Vagina (tissue), 2 donors: ENCODE measurements around the gene MSX2. TPM values are rescaled to one million over a fixed set of nuclear protein-coding genes. Genes with fewer than 3 reads are reported as not detected.

Source experiments
- DNase-seq, 2 donors: peaks; one replicate each; pipeline ENCODE4 v3.0.0-alpha.2; 2017; ENCODE audit errors: extremely low spot score in 2 of 2
- H3K27ac ChIP-seq: fragments of 200-600 bp; sonication (generic); one replicate; pipeline ENCODE4 v1.5.1; 2019
- H3K27me3 ChIP-seq: fragments of 200-600 bp; sonication (generic); one replicate; pipeline ENCODE4 v1.5.1; 2019
- H3K36me3 ChIP-seq, 2 donors: fragments of 200-600 bp; sonication (generic); one replicate each; pipeline ENCODE4 v1.5.1; 2017 to 2019
- H3K4me1 ChIP-seq: fragments of 200-600 bp; sonication (generic); one replicate; pipeline ENCODE4 v1.5.1; 2019
- H3K4me3 ChIP-seq, 2 donors: fragments of 200-600 bp; sonication (generic); 1 replicate in 1 of 2; 2 replicates in 1 of 2; pipeline ENCODE4 v1.5.1; 2016 to 2019
- H3K9me3 ChIP-seq: fragments of 200-600 bp; sonication (generic); one replicate; pipeline ENCODE4 v1.5.1; 2019
- CTCF ChIP-seq, 3 experiments: fragments of 450-650 bp in 2 of 3; fragments of 200-600 bp in 1 of 3; sonication (generic) in 1 of 3; IDR thresholded peaks; one replicate each; pipeline ENCODE4 v1.5.1; 2017 to 2019; ENCODE audit warnings: antibody characterized with exemption in 3 of 3, mild to moderate bottlenecking in 2 of 3, moderate library complexity in 2 of 3
- POLR2A ChIP-seq, 2 donors: fragments of 450-650 bp; IDR thresholded peaks; one replicate each; pipeline ENCODE4 v1.6.1; 2017; ENCODE audit warnings: antibody characterized with exemption in 2 of 2, mild to moderate bottlenecking in 2 of 2, moderate library complexity in 2 of 2
- POLR2AphosphoS5 ChIP-seq, 2 donors: sonication (generic); formaldehyde crosslinking; IDR thresholded peaks; one replicate each; pipeline ENCODE4 v1.9.0; 2017; ENCODE audit warnings: antibody characterized with exemption in 2 of 2, mild to moderate bottlenecking in 2 of 2, low read depth in 1 of 2; ENCODE audit not compliant: insufficient read depth in 1 of 2
- intact Hi-C: fragments of 100-400 bp; cut with DNase I; formaldehyde crosslinking; loops from one replicate; pipeline ENCODE4 v1.15.1; 2023
- total RNA-seq: library from RNA; depleted of rRNA; stranded (reverse); fragments of >200 nt; gene quantifications from one replicate; pipeline ENCODE4 v1.2.3, GENCODE V29; 2016

Gene MSX2
- total RNA-seq, 1 donor from 2014 or later: 1.2 TPM

- Histone ChIP-seq H3K36me3 (no peaks in the 10 kb centered on the region), H3K27ac (no peak overlapping the region), H3K27me3 (peaks cover 7% of the 10 kb centered on the region), H3K4me1 (peaks cover 8% of the 10 kb centered on the region), H3K9me3 (no peaks in the 10 kb centered on the region), H3K4me3 (no peak overlapping the region)
- DNase-seq: no peak
- no peak for TF ChIP-seq CTCF (IDR thresholded peaks at IDR 0.05)
- TF ChIP-seq POLR2A (IDR thresholded peaks at IDR 0.05): no peak
- no peak for TF ChIP-seq POLR2AphosphoS5 (IDR thresholded peaks at IDR 0.05; ENCODE audit: insufficient read depth in 1 of 2, low read depth in 1 of 2)
- intact Hi-C loops: no loop called here
Observed at GRCh38 chr5:174737330-174737729, 12.9 kb downstream of the MSX2 start.

- Histone ChIP-seq H3K9me3 (no peaks in the 10 kb centered on the region), H3K36me3 (no peaks in the 10 kb centered on the region), H3K4me3 (no peak overlapping the region), H3K27me3 (no peaks in the 10 kb centered on the region), H3K4me1 (no peaks in the 10 kb centered on the region), H3K27ac (no peak overlapping the region)
- DNase-seq: no peak
- intact Hi-C loops: no loop called here
- TF ChIP-seq CTCF (IDR thresholded peaks at IDR 0.05) (no peak), POLR2A (IDR thresholded peaks at IDR 0.05) (no peak), POLR2AphosphoS5 (IDR thresholded peaks at IDR 0.05; ENCODE audit: insufficient read depth in 1 of 2, low read depth in 1 of 2) (no peak)
Observed at GRCh38 chr5:174741352-174741751, 17.0 kb downstream of the MSX2 start.

- H3K27ac ChIP-seq: no peak overlapping the region
- no peaks in the 10 kb centered on the region for H3K9me3 ChIP-seq
- H3K4me1 ChIP-seq: no peaks in the 10 kb centered on the region
- DNase-seq: no peak
- no peak for TF ChIP-seq POLR2A (IDR thresholded peaks at IDR 0.05)
- no peak for TF ChIP-seq CTCF (IDR thresholded peaks at IDR 0.05)
- no peak for TF ChIP-seq POLR2AphosphoS5 (IDR thresholded peaks at IDR 0.05; ENCODE audit: insufficient read depth in 1 of 2, low read depth in 1 of 2)
- H3K36me3 ChIP-seq: no peaks in the 10 kb centered on the region
- no peaks in the 10 kb centered on the region for H3K27me3 ChIP-seq
- intact Hi-C loops: no loop called here
- no peak overlapping the region for H3K4me3 ChIP-seq
Observed at GRCh38 chr5:174744896-174745295, 20.5 kb downstream of the MSX2 start.

GRCh38 chr5:174745590-174746103 lies 21.3 kb downstream of the MSX2 start:
- no peaks in the 10 kb centered on the region for H3K27me3 ChIP-seq
- no peak overlapping the region for H3K27ac ChIP-seq
- no peaks in the 10 kb centered on the region for H3K4me1 ChIP-seq
- no peak overlapping the region for H3K4me3 ChIP-seq
- DNase-seq: no peak
- no peaks in the 10 kb centered on the region for H3K36me3 ChIP-seq
- TF ChIP-seq POLR2A (IDR thresholded peaks at IDR 0.05): no peak
- TF ChIP-seq CTCF (IDR thresholded peaks at IDR 0.05): no peak
- no peak for TF ChIP-seq POLR2AphosphoS5 (IDR thresholded peaks at IDR 0.05; ENCODE audit: insufficient read depth in 1 of 2, low read depth in 1 of 2)
- intact Hi-C loops: no loop called here
- no peaks in the 10 kb centered on the region for H3K9me3 ChIP-seq

- Histone ChIP-seq H3K27me3 (no peaks in the 10 kb centered on the region), H3K27ac (no peak overlapping the region)
Observed at GRCh38 chr5:174750711-174751110, 26.3 kb downstream of the MSX2 start.

More at GRCh38 chr5:174750711-174751110, 26.3 kb downstream of the MSX2 start:
- TF ChIP-seq POLR2A (IDR thresholded peaks at IDR 0.05) (no peak), POLR2AphosphoS5 (IDR thresholded peaks at IDR 0.05; ENCODE audit: insufficient read depth in 1 of 2, low read depth in 1 of 2) (no peak), CTCF (IDR thresholded peaks at IDR 0.05) (no peak)
- Histone ChIP-seq H3K36me3 (no peaks in the 10 kb centered on the region), H3K4me1 (peaks cover 5% of the 10 kb centered on the region), H3K4me3 (peak overlapping the region; percentile 43 to 46), H3K9me3 (no peaks in the 10 kb centered on the region)
- DNase-seq: no peak
- intact Hi-C loops: no loop called here
